CD4-positive, CD25-positive, alpha-beta regulatory T cell (primary cell): ENCODE results near the gene DPRX. TPM values are rescaled to one million over a fixed set of nuclear protein-coding genes. Genes with fewer than 3 reads are reported as not detected.

Experiments
- ATAC-seq, 2 donors: fragments of 150-1000 bp; cut with Tn5 transposase; one replicate each; pipeline ENCODE4 v1.10.0; 2021; ENCODE audit warnings: low read depth in 2 of 2, moderate number of reproducible peaks in 2 of 2, moderate library complexity in 1 of 2
- DNase-seq, 3 donors: peaks; one replicate each; pipeline versions ENCODE4 v3.0.0 to v3.0.0-alpha.2; 2012 to 2022; ENCODE audit warnings: mixed read lengths in 1 of 3
- H3K27ac ChIP-seq: one replicate; pipeline ENCODE4 v1.7.0; 2013; ENCODE audit warnings: mild to moderate bottlenecking, low read length; ENCODE audit not compliant: insufficient read depth, poor library complexity, severe bottlenecking
- H3K27me3 ChIP-seq: one replicate; pipeline ENCODE4 v1.7.0; 2013; ENCODE audit warnings: low read length; ENCODE audit not compliant: control insufficient read depth, insufficient read depth
- H3K36me3 ChIP-seq: one replicate; pipeline ENCODE4 v1.7.0; 2013; ENCODE audit warnings: mild to moderate bottlenecking, low read length, moderate library complexity; ENCODE audit not compliant: control insufficient read depth, insufficient read depth
- H3K4me1 ChIP-seq: 2 replicates; pipeline ENCODE4 v1.7.0; 2013; ENCODE audit warnings: mild to moderate bottlenecking, low read length; ENCODE audit not compliant: insufficient read depth, control insufficient read depth, poor library complexity, severe bottlenecking
- H3K4me3 ChIP-seq: one replicate; pipeline ENCODE4 v1.7.0; 2013; ENCODE audit warnings: low read depth, mild to moderate bottlenecking, low read length, moderate library complexity
- H3K9me3 ChIP-seq, 2 experiments: 1 replicate in 1 of 2; 2 replicates in 1 of 2; pipeline ENCODE4 v1.7.0; 2013; ENCODE audit warnings: low read length in 2 of 2, mild to moderate bottlenecking in 1 of 2, moderate library complexity in 1 of 2; ENCODE audit not compliant: control insufficient read depth in 2 of 2
- H3K27ac Mint-ChIP-seq, 3 donors: one replicate each; pipeline ENCODE4 v1.8.0; 2020 to 2022; ENCODE audit warnings: mild to moderate bottlenecking in 3 of 3, mixed read lengths in 3 of 3, moderate library complexity in 2 of 3
- H3K27me3 Mint-ChIP-seq: one replicate; pipeline ENCODE4 v1.8.0; 2022; ENCODE audit warnings: mild to moderate bottlenecking, mixed read lengths
- H3K36me3 Mint-ChIP-seq: one replicate; pipeline ENCODE4 v1.8.0; 2020; ENCODE audit warnings: mixed read lengths
- H3K4me1 Mint-ChIP-seq, 4 donors: one replicate each; pipeline ENCODE4 v1.8.0; 2020 to 2022; ENCODE audit warnings: mixed read lengths in 4 of 4, mild to moderate bottlenecking in 1 of 4
- H3K4me3 Mint-ChIP-seq, 4 donors: one replicate each; pipeline ENCODE4 v1.8.0; 2020 to 2022; ENCODE audit warnings: mild to moderate bottlenecking in 4 of 4, mixed read lengths in 4 of 4, moderate library complexity in 3 of 4
- H3K9me3 Mint-ChIP-seq, 7 donors: one replicate each; pipeline ENCODE4 v1.8.0; 2020 to 2022; ENCODE audit warnings: mixed read lengths in 7 of 7, mild to moderate bottlenecking in 3 of 7, moderate library complexity in 2 of 7
- polyA plus RNA-seq, 4 donors: library from polyadenylated mRNA; unstranded; fragments of 300-500 nt; fragmentation: Illumina TruSeq; gene quantifications; one replicate each; pipeline ENCODE4 v1.2.3, GENCODE V29; 2021
- total RNA-seq: library from RNA; stranded (reverse); gene quantifications from one replicate; pipeline ENCODE4 v1.2.3, GENCODE V29; 2022

Gene DPRX
- total and polyA plus RNA-seq, 5 donors from 2014 or later = not detected

DNA sequence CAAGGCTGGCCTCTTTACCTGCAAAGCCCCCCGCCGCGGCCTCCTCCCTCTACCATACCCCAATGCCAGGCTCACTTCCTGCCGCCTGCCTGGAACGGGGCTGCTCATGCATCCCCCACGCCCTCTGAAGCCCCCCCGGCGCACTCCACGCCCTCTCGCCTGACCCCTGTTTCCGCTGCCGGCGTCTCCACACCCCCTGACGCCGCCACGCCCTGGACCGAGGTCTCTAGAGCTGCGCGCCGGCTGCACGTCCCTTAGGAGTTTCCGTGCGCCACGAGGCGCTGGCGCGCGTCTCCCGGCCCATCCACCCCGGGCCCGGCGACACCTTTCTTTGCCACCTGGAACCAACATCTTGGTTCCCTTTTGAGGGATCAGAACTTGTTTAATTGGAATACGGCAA lies 16.0 kb downstream of the DPRX start:
- Histone ChIP-seq H3K9me3 (peaks cover 6 to 34% of the 10 kb centered on the region in 2 experiments), H3K36me3 (no peaks in the 10 kb centered on the region), H3K4me3 (no peak overlapping the region), H3K27me3 (no peaks in the 10 kb centered on the region), H3K27ac (no peak overlapping the region), H3K4me1 (no peaks in the 10 kb centered on the region)
- DNase-seq (no peak), ATAC-seq (no peak)
- H3K4me1 Mint-ChIP-seq = no peaks in the 10 kb centered on the region
- H3K9me3 Mint-ChIP-seq = peaks cover 0 to 11% (median 6%) of the 10 kb centered on the region in 7 donors
- H3K27ac Mint-ChIP-seq = no peak overlapping the region
- no peaks in the 10 kb centered on the region for H3K27me3 Mint-ChIP-seq
- H3K36me3 Mint-ChIP-seq = no peaks in the 10 kb centered on the region
- H3K4me3 Mint-ChIP-seq = no peak overlapping the region

DNA sequence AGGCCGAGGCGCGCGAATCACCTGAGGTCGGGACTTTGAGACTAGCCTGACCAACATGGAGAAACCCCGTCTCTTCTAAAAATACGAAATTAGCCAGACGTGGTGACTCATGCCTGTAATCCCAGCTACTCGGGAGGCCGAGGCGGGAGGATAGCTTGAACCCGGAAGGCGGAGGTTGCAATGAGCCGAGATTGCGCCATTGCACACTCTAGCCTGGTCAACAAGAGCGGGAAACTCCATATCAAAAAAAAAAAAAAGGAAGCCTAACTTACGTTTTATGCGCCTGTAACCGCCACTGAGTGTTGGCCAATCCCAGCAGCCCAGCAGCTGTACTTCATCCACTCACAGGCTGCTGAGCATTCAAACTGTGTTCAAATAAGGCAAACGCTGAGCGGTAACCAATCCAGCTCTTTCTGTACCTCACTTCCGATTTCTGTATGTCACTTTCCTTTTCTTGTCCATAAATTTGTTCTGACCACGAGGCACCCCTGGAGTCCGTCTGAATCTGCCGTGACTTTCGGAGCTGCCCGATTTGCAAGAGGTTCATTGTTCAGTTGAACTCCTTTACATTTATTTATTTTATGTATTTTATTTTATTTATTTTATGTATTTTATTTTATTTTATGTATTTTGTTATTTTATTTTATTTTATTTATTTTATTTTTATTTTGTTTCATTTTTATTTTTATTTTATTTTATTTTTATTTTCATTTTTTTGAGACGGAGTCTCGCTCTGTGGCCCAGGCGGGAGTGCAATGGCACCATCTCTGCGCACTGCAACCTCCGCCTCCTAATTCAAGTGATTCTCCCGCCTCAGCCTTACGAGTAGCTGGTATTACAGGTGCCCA lies 18.2 kb downstream of the DPRX start:
- Histone ChIP-seq H3K4me1 (no peaks in the 10 kb centered on the region), H3K27me3 (no peaks in the 10 kb centered on the region), H3K36me3 (no peaks in the 10 kb centered on the region), H3K27ac (no peak overlapping the region), H3K9me3 (peaks cover 10 to 37% of the 10 kb centered on the region in 2 experiments), H3K4me3 (no peak overlapping the region)
- no peak overlapping the region for H3K4me3 Mint-ChIP-seq
- no peak for ATAC-seq
- no peaks in the 10 kb centered on the region for H3K27me3 Mint-ChIP-seq
- no peak for DNase-seq
- H3K4me1 Mint-ChIP-seq = no peaks in the 10 kb centered on the region
- peak overlapping the region in 1 of 3 donors; percentile 63 for H3K27ac Mint-ChIP-seq
- peaks cover under 1 to 11% (median 6%) of the 10 kb centered on the region in 7 donors for H3K9me3 Mint-ChIP-seq
- H3K36me3 Mint-ChIP-seq = no peaks in the 10 kb centered on the region

DNA sequence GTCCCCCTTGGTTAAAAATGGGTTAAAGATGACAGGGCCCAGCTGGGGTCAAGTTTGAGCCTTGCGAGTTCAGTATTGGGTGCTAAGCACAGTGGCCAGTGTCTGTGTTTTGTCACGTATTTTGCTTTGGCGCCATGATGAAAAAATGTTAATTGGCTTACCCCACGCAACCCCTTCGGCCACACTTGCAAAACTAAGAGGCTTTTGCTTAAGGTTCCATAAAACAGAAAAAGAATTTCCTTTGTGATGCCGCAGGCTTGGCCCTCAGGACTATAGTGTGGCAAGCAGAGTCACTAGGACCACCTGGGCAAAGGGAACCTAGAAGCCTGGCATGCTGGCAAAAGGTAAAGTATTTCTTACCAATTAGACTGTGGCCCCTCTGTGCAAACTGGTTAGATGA lies 20.7 kb downstream of the DPRX start:
- H3K9me3 Mint-ChIP-seq = peaks cover 2 to 18% (median 6%) of the 10 kb centered on the region in 7 donors
- DNase-seq = no peak
- Histone ChIP-seq H3K27ac (no peak overlapping the region), H3K27me3 (no peaks in the 10 kb centered on the region), H3K4me3 (no peak overlapping the region), H3K4me1 (no peaks in the 10 kb centered on the region), H3K9me3 (peaks cover 9 to 40% of the 10 kb centered on the region in 2 experiments), H3K36me3 (no peaks in the 10 kb centered on the region)
- no peaks in the 10 kb centered on the region for H3K36me3 Mint-ChIP-seq
- H3K4me1 Mint-ChIP-seq = no peaks in the 10 kb centered on the region
- no peaks in the 10 kb centered on the region for H3K27me3 Mint-ChIP-seq
- H3K4me3 Mint-ChIP-seq = no peak overlapping the region
- H3K27ac Mint-ChIP-seq = no peak overlapping the region
- no peak for ATAC-seq

DNA sequence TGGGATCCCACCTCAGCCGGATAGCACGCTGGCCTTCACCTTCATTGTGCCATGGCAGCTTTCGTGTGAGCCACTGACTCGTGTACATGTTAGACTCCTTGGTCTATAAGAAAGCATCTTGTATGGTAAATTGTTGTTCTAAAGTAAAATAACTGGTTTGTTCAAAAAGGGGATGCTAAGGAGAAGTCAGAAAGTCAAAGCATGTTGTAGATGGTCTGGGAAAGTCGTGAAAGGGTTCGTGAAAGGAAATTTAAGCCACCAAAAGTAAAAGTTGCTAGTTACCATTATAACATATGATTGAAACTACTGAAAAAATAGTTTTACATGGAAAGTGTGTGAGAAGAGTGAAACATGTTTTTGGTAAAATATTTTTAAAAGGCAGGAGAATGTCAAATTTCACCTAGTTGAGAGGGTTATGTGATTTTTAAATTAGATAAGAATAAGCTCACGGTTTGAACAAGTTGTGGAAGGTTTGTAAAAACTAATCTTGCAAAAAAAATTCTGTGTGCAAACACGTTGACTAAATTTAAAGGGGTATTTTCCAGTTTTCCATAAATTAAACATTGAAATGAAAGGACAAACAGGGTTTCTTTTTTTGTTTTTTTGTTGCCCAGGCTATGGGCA lies 23.4 kb downstream of the DPRX start:
- H3K27me3 ChIP-seq = no peaks in the 10 kb centered on the region
- H3K36me3 ChIP-seq = no peaks in the 10 kb centered on the region
- peaks cover 7 to 21% of the 10 kb centered on the region in 2 experiments for H3K9me3 ChIP-seq
- Mint-ChIP-seq H3K9me3 (peaks cover 4 to 20% (median 6%) of the 10 kb centered on the region in 7 donors), H3K27me3 (no peaks in the 10 kb centered on the region), H3K36me3 (no peaks in the 10 kb centered on the region), H3K4me1 (peaks cover 0 to 5% (median 0%) of the 10 kb centered on the region in 4 donors), H3K4me3 (no peak overlapping the region), H3K27ac (no peak overlapping the region)
- H3K27ac ChIP-seq = no peak overlapping the region
- H3K4me3 ChIP-seq = no peak overlapping the region
- no peak for DNase-seq
- no peaks in the 10 kb centered on the region for H3K4me1 ChIP-seq
- ATAC-seq = no peak

DNA sequence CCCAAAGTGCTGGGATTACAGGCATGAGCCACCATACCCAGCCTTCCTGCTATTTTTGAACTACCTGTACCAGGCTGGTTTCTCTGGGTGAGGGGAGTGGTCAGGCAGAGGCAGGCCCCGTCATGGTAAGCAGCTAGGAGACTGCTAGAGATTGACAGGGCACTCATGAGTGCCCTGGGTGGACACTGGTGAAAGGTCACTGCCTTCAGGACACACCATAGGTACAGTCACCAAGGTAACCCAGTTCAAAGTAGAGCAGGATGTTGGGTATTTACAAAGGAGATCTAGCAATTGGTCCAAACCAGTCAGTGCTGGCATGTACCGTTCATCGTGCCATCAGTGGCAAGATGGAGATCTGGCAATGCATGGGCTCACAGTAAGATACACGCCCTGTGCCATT lies 25.5 kb downstream of the DPRX start:
- peaks cover 5 to 16% of the 10 kb centered on the region in 2 experiments for H3K9me3 ChIP-seq
- Mint-ChIP-seq H3K27me3 (no peaks in the 10 kb centered on the region), H3K36me3 (no peaks in the 10 kb centered on the region), H3K4me1 (peaks cover 0 to 5% (median 0%) of the 10 kb centered on the region in 4 donors), H3K9me3 (peaks cover 3 to 19% (median 5%) of the 10 kb centered on the region in 7 donors), H3K4me3 (no peak overlapping the region), H3K27ac (no peak overlapping the region)
- H3K4me1 ChIP-seq = no peaks in the 10 kb centered on the region
- H3K4me3 ChIP-seq = no peak overlapping the region
- no peak overlapping the region for H3K27ac ChIP-seq
- no peak for DNase-seq
- H3K27me3 ChIP-seq = no peaks in the 10 kb centered on the region
- no peak for ATAC-seq
- H3K36me3 ChIP-seq = no peaks in the 10 kb centered on the region

DNA sequence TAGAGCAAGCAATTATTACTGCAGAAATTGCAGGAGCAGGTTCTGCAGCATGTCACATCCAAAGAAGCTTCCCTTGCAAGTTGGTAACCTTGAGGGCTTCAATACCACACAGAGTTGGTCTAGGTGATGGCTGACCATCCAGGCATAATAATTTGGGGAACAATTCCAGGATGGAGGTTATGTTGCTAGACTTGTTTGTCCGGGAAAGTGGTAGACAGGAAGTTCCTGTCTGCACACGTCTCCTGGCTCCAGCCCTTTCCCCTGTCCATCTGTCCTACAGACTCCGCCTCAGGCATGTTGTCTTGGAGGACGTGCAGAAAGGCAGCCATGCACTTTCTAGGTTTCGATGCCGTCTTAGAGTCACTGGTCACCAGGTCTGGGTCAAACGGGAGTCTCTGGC lies 26.0 kb downstream of the DPRX start:
- peaks cover 5 to 16% of the 10 kb centered on the region in 2 experiments for H3K9me3 ChIP-seq
- Mint-ChIP-seq H3K4me1 (peaks cover 0 to 5% (median 0%) of the 10 kb centered on the region in 4 donors), H3K4me3 (no peak overlapping the region), H3K36me3 (no peaks in the 10 kb centered on the region), H3K27me3 (no peaks in the 10 kb centered on the region), H3K27ac (no peak overlapping the region), H3K9me3 (peaks cover 3 to 19% (median 5%) of the 10 kb centered on the region in 7 donors)
- DNase-seq (no peak), ATAC-seq (no peak)
- H3K4me1 ChIP-seq = no peaks in the 10 kb centered on the region
- H3K27ac ChIP-seq = no peak overlapping the region
- H3K4me3 ChIP-seq = no peak overlapping the region
- no peaks in the 10 kb centered on the region for H3K27me3 ChIP-seq
- H3K36me3 ChIP-seq = no peaks in the 10 kb centered on the region

DNA sequence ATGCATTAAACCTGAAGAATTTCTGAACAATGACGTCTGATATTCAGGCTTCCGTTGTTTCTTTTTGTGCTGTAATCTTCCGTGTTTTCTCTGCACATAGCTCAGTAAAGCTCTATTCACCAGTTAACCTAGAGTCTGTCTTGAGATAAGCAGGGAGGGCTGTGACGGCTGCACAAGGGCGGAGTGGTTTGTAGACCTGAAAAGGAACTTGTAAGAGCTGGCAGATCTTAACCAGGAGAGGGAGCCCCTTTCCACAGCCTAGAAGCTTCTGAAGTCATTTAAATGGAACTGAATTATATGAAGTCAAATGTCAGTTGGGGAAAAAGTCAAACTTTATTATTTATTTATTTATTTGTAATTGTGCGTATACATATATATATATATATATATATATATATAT lies 27.5 kb downstream of the DPRX start:
- no peaks in the 10 kb centered on the region for H3K4me1 ChIP-seq
- peaks cover 0 to 5% (median 0%) of the 10 kb centered on the region in 4 donors for H3K4me1 Mint-ChIP-seq
- DNase-seq (no peak), ATAC-seq (no peak)
- H3K9me3 Mint-ChIP-seq = peaks cover 0 to 20% (median 5%) of the 10 kb centered on the region in 7 donors
- no peak overlapping the region for H3K4me3 Mint-ChIP-seq
- peaks cover 5 to 16% of the 10 kb centered on the region in 2 experiments for H3K9me3 ChIP-seq
- H3K27ac ChIP-seq = no peak overlapping the region
- no peaks in the 10 kb centered on the region for H3K36me3 Mint-ChIP-seq
- no peaks in the 10 kb centered on the region for H3K36me3 ChIP-seq
- H3K4me3 ChIP-seq = no peak overlapping the region
- no peaks in the 10 kb centered on the region for H3K27me3 ChIP-seq
- H3K27me3 Mint-ChIP-seq = no peaks in the 10 kb centered on the region
- H3K27ac Mint-ChIP-seq = no peak overlapping the region
